Measurements from ENCODE around the gene CEP126.
A peak's percentile ranks its signal among the peaks of the same experiment; 100 is the strongest.
"Not testable (repeated sequence)": the region's sequence is repeated elsewhere in the genome, so short reads cannot be mapped to it uniquely, and the experiment has no call there.

Gene CEP126

GRCh38 chr11:101929294-101929915 lies 14.6 kb downstream of the CEP126 start:
- DNase-seq (ENCODE audit: low read depth) = no peak

GRCh38 chr11:101931692-101932091 lies 16.9 kb downstream of the CEP126 start:
- no peak for DNase-seq (ENCODE audit: low read depth)

- DNase-seq (ENCODE audit: low read depth) = no peak
Measured at GRCh38 chr11:101940901-101941520, 26.2 kb downstream of the CEP126 start.

GRCh38 chr11:101944923-101945322 lies 30.1 kb downstream of the CEP126 start:
- no peak for DNase-seq (ENCODE audit: low read depth)

GRCh38 chr11:101945448-101945847 lies 30.6 kb downstream of the CEP126 start:
- no peak for DNase-seq (ENCODE audit: low read depth)

- no peak for DNase-seq (ENCODE audit: low read depth)
Measured at GRCh38 chr11:101949680-101950220, 34.9 kb downstream of the CEP126 start.

- no peak for DNase-seq (ENCODE audit: low read depth)
Measured at GRCh38 chr11:101955278-101955677, 40.5 kb downstream of the CEP126 start.

- no peak for DNase-seq (ENCODE audit: low read depth)
Measured at GRCh38 chr11:101955701-101956100, 40.9 kb downstream of the CEP126 start.

- peak; percentile 71 for DNase-seq (ENCODE audit: low read depth)
Measured at GRCh38 chr11:101960231-101960630, 45.4 kb downstream of the CEP126 start.

GRCh38 chr11:101964200-101964599 lies 49.4 kb downstream of the CEP126 start:
- DNase-seq (ENCODE audit: low read depth) = not testable (repeated sequence)

- no peak for DNase-seq (ENCODE audit: low read depth)
Measured at GRCh38 chr11:101974255-101974654, 59.4 kb downstream of the CEP126 start.

- DNase-seq (ENCODE audit: low read depth) = no peak
Measured at GRCh38 chr11:101974771-101975170, 60.0 kb downstream of the CEP126 start.

- DNase-seq (ENCODE audit: low read depth) = no peak
Measured at GRCh38 chr11:101975734-101976133, 60.9 kb downstream of the CEP126 start.

- peak; percentile 2 for DNase-seq (ENCODE audit: low read depth)
Measured at GRCh38 chr11:101987370-101987769, 72.6 kb downstream of the CEP126 start.

GRCh38 chr11:101993172-101993571 lies 78.4 kb downstream of the CEP126 start:
- DNase-seq (ENCODE audit: low read depth) = no peak

GRCh38 chr11:101994052-101994469 lies 79.3 kb downstream of the CEP126 start:
- DNase-seq (ENCODE audit: low read depth) = not testable (repeated sequence)

GRCh38 chr11:101996111-101996510 lies 81.3 kb downstream of the CEP126 start:
- no peak for DNase-seq (ENCODE audit: low read depth)

GRCh38 chr11:102001657-102002338 lies 87.0 kb downstream of the CEP126 start:
- no peak for DNase-seq (ENCODE audit: low read depth)

- DNase-seq (ENCODE audit: low read depth) = no peak
Measured at GRCh38 chr11:102004220-102004619, 89.4 kb downstream of the CEP126 start.

GRCh38 chr11:102005306-102005705 lies 90.5 kb downstream of the CEP126 start:
- DNase-seq (ENCODE audit: low read depth) = no peak

- no peak for DNase-seq (ENCODE audit: low read depth)
Measured at GRCh38 chr11:102006835-102007566, 92.2 kb downstream of the CEP126 start.

All from amniotic epithelial cell (primary cell).